ENCODE results near the gene FAM219A. TPM values are rescaled to one million over a fixed set of nuclear protein-coding genes. Genes with fewer than 3 reads are reported as not detected.

Gene FAM219A
- total RNA-seq, 2 donors from 2014 or later, result 17.1 to 19.6 TPM

DNA sequence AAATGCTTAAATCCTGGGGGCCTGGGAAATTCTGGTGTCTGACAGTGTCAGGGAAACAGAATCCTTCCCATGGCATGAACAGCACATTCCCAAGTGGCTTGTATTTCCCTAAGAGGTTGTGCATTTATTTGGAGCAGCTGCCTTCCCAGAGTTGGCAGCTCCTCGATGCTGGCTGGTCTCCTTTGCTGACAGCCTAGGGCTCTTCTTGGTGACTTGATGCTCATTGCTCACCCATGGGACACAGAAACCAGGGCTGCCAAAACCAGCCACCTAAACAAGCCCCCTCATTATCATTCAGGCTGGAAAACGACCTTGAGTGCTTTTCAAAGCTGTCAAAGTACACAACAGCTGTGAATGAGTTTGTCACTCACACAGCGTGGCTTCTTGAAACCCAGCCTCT, 40.2 kb upstream of the FAM219A start:
- Histone ChIP-seq H3K4me3 (ENCODE audit: low read length) (no peak overlapping the region), H3K9me3 (ENCODE audit: control insufficient read depth, low read length) (no peaks in the 10 kb centered on the region), H3K9ac (ENCODE audit: extremely low read depth, low read length, poor library complexity, severe bottlenecking) (no peak overlapping the region), H3K4me1 (ENCODE audit: control insufficient read depth, insufficient read depth, low read length) (no peaks in the 10 kb centered on the region), H3K27me3 (ENCODE audit: control insufficient read depth, insufficient read depth, low read length, poor library complexity, severe bottlenecking) (peaks cover 21% of the 10 kb centered on the region), H3K36me3 (ENCODE audit: control insufficient read depth, insufficient read depth, low read length) (no peaks in the 10 kb centered on the region), H3K27ac (ENCODE audit: low read depth, low read length) (no peak overlapping the region)
- WGBS, 2 experiments (ENCODE audit: insufficient coverage in 1 of 2, insufficient read length in 1 of 2), result 42 to 54% methylated on average over 2 to 3 of the region's 3 CpGs
- TF ChIP-seq, protein P1, sequence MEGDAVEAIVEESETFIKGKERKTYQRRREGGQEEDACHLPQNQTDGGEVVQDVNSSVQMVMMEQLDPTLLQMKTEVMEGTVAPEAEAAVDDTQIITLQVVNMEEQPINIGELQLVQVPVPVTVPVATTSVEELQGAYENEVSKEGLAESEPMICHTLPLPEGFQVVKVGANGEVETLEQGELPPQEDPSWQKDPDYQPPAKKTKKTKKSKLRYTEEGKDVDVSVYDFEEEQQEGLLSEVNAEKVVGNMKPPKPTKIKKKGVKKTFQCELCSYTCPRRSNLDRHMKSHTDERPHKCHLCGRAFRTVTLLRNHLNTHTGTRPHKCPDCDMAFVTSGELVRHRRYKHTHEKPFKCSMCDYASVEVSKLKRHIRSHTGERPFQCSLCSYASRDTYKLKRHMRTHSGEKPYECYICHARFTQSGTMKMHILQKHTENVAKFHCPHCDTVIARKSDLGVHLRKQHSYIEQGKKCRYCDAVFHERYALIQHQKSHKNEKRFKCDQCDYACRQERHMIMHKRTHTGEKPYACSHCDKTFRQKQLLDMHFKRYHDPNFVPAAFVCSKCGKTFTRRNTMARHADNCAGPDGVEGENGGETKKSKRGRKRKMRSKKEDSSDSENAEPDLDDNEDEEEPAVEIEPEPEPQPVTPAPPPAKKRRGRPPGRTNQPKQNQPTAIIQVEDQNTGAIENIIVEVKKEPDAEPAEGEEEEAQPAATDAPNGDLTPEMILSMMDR (conservative IDR thresholded peaks at IDR 0.05), result no peak
- Mint-ChIP-seq H3K4me1 (peaks cover 17% of the 10 kb centered on the region), H3K9me3 (no peaks in the 10 kb centered on the region), H3K27ac (no peak overlapping the region), H3K4me3 (no peak overlapping the region), H3K36me3 (ENCODE audit: low read depth) (no peaks in the 10 kb centered on the region), H3K27me3 (ENCODE audit: insufficient read depth) (peaks cover 34% of the 10 kb centered on the region)
- DNase-seq, result no peak

DNA sequence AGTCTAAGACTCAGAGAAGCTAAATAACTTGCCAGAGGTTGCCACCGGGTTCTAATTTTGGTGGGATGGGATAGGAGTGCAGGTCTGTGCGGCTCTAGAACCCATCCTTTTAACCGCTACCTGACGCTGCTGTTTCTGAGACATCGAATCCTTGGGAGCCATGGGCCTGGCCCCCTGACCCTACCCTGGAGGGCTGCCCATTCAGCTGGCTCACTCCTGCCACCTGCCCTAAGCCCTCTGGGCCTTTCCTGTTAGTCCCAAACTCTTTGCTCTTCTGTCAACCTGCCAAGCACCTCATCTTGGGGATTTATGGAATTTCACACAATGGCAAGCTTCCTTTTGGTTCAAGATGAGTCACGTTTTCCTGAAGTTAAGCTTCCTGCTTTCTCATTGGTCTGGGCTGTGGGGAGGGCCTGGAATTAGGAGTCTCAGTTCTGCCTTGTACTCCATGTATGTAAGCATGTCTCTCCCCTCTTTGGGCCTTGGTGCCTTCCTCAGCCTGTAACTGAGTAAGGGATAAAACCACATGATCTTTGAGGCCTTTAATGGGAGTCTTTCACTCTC, 37.9 kb upstream of the FAM219A start:
- no peak overlapping the region for H3K27ac ChIP-seq (ENCODE audit: low read depth, low read length)
- no peak for DNase-seq
- no peaks in the 10 kb centered on the region for H3K36me3 Mint-ChIP-seq (ENCODE audit: low read depth)
- peaks cover 19% of the 10 kb centered on the region for H3K27me3 ChIP-seq (ENCODE audit: control insufficient read depth, insufficient read depth, low read length, poor library complexity, severe bottlenecking)
- TF ChIP-seq, protein P1 (conservative IDR thresholded peaks at IDR 0.05), result no peak
- H3K36me3 ChIP-seq (ENCODE audit: control insufficient read depth, insufficient read depth, low read length), result no peaks in the 10 kb centered on the region
- no peak overlapping the region for H3K4me3 Mint-ChIP-seq
- peaks cover 14% of the 10 kb centered on the region for H3K4me1 Mint-ChIP-seq
- no peak overlapping the region for H3K4me3 ChIP-seq (ENCODE audit: low read length)
- no peak overlapping the region for H3K9ac ChIP-seq (ENCODE audit: extremely low read depth, low read length, poor library complexity, severe bottlenecking)
- no peak overlapping the region for H3K27ac Mint-ChIP-seq
- no peaks in the 10 kb centered on the region for H3K9me3 Mint-ChIP-seq
- 86 to 87% methylated on average over 3 to 6 of the region's 6 CpGs for WGBS, 2 experiments (ENCODE audit: insufficient coverage in 1 of 2, insufficient read length in 1 of 2)
- H3K27me3 Mint-ChIP-seq (ENCODE audit: insufficient read depth), result peaks cover 37% of the 10 kb centered on the region
- no peaks in the 10 kb centered on the region for H3K9me3 ChIP-seq (ENCODE audit: control insufficient read depth, low read length)
- no peaks in the 10 kb centered on the region for H3K4me1 ChIP-seq (ENCODE audit: control insufficient read depth, insufficient read depth, low read length)

DNA sequence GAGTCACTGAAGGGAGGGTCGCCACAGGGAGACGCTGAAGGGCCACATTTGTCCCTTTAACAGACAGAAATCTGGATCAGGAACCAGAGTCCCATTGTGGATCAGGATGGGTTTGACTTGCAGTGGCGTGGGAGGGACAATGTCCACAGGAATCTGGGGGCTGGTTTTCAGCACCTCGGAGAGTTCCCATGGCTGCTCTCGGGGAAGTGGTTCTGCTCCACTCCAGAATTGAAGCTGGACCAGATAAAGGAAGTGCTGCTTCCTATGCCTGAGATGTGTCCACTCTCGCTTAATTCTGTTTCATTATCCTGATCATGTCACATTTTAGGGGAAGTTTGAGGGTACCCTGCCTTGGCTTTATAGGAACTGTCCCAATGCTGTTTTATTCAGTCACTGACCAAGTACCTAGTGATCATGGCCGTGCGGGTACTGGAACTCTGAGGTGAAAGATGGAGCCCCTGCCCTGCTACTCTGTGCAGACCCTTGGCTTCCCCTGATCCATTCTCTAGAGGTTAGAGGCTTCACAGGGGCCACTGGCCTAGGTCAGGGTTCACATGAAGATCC, 35.7 kb upstream of the FAM219A start:
- no peaks in the 10 kb centered on the region for H3K36me3 Mint-ChIP-seq (ENCODE audit: low read depth)
- H3K4me3 Mint-ChIP-seq, result no peak overlapping the region

More for the DNA sequence above, 35.7 kb upstream of the FAM219A start:
- no peak overlapping the region for H3K27ac Mint-ChIP-seq
- H3K36me3 ChIP-seq (ENCODE audit: control insufficient read depth, insufficient read depth, low read length), result no peaks in the 10 kb centered on the region
- no peak overlapping the region for H3K27ac ChIP-seq (ENCODE audit: low read depth, low read length)
- H3K9me3 ChIP-seq (ENCODE audit: control insufficient read depth, low read length), result no peaks in the 10 kb centered on the region
- no peak overlapping the region for H3K9ac ChIP-seq (ENCODE audit: extremely low read depth, low read length, poor library complexity, severe bottlenecking)
- H3K27me3 Mint-ChIP-seq (ENCODE audit: insufficient read depth), result peaks cover 48% of the 10 kb centered on the region
- no peak overlapping the region for H3K4me3 ChIP-seq (ENCODE audit: low read length)
- TF ChIP-seq, protein P1 (conservative IDR thresholded peaks at IDR 0.05), result no peak
- peaks cover 8% of the 10 kb centered on the region for H3K4me1 Mint-ChIP-seq
- H3K9me3 Mint-ChIP-seq, result no peaks in the 10 kb centered on the region
- peak; percentile 91 for DNase-seq
- WGBS, 2 experiments (ENCODE audit: insufficient coverage in 1 of 2, insufficient read length in 1 of 2), result 49% methylated on average over 6 to 8 of the region's 8 CpGs
- no peaks in the 10 kb centered on the region for H3K4me1 ChIP-seq (ENCODE audit: control insufficient read depth, insufficient read depth, low read length)
- peaks cover 19% of the 10 kb centered on the region for H3K27me3 ChIP-seq (ENCODE audit: control insufficient read depth, insufficient read depth, low read length, poor library complexity, severe bottlenecking)

Data from endodermal cell (in vitro differentiated cells).